Suprapubic skin (tissue), 4 donors: ENCODE results near the gene HECW1. TPM values are rescaled to one million over a fixed set of nuclear protein-coding genes. Genes with fewer than 3 reads are reported as not detected.
"Not testable (repeated sequence)": the region's sequence is repeated elsewhere in the genome, so short reads cannot be mapped to it uniquely, and the experiment has no call there.

Experiments used
- DNase-seq, 2 donors: peaks; one replicate each; pipeline ENCODE4 v3.0.0-alpha.2; 2019; ENCODE audit warnings: low spot score in 2 of 2
- H3K27ac ChIP-seq: fragments of 200-600 bp; sonication (generic); one replicate; pipeline ENCODE4 v1.5.1; 2019
- H3K27me3 ChIP-seq: fragments of 200-600 bp; sonication (generic); one replicate; pipeline ENCODE4 v1.5.1; 2019
- H3K36me3 ChIP-seq: fragments of 200-600 bp; sonication (generic); one replicate; pipeline ENCODE4 v1.5.1; 2019
- H3K4me1 ChIP-seq: fragments of 200-600 bp; sonication (generic); one replicate; pipeline ENCODE4 v1.5.1; 2019
- H3K4me3 ChIP-seq: fragments of 200-600 bp; sonication (generic); one replicate; pipeline ENCODE4 v1.5.1; 2019; ENCODE audit warnings: mild to moderate bottlenecking
- H3K9me3 ChIP-seq: fragments of 200-600 bp; sonication (generic); one replicate; pipeline ENCODE4 v1.5.1; 2019
- EP300 ChIP-seq: sonication (generic); formaldehyde crosslinking; IDR thresholded peaks from one replicate; pipeline ENCODE4 v1.6.1; 2017; ENCODE audit warnings: antibody characterized with exemption
- POLR2A ChIP-seq, 2 donors: fragments of 450-650 bp; IDR thresholded peaks; one replicate each; pipeline ENCODE4 v1.6.1; 2017; ENCODE audit warnings: antibody characterized with exemption in 2 of 2, mild to moderate bottlenecking in 2 of 2, moderate library complexity in 2 of 2
- POLR2AphosphoS5 ChIP-seq, 3 donors: sonication (generic); formaldehyde crosslinking; IDR thresholded peaks; one replicate each; pipeline ENCODE4 v1.6.1; 2017; ENCODE audit warnings: antibody characterized with exemption in 3 of 3
- WGBS: methylation state at CpG from one replicate; pipeline ENCODE4 v1.1.5; 2018; 5-methylcytosine and 5-hydroxymethylcytosine counted together
- total RNA-seq, 4 donors: library from RNA; depleted of rRNA; stranded (reverse); fragments of >200 nt; gene quantifications; one replicate each; pipeline ENCODE4 v1.1.0, GENCODE V29; 2016
- TF ChIP-seq, protein P1 (sequence below), 2 donors: fragments of 200-600 bp in 1 of 2; fragments of 450-650 bp in 1 of 2; sonication (generic) in 1 of 2; IDR thresholded peaks; one replicate each; pipeline ENCODE4 v1.5.1; 2016 to 2019; ENCODE audit warnings: antibody characterized with exemption in 2 of 2, mild to moderate bottlenecking in 1 of 2, moderate library complexity in 1 of 2

Gene HECW1
- total RNA-seq, 4 donors from 2014 or later = 0.17 to 0.73 (median 0.32) TPM; not detected in 1

DNA sequence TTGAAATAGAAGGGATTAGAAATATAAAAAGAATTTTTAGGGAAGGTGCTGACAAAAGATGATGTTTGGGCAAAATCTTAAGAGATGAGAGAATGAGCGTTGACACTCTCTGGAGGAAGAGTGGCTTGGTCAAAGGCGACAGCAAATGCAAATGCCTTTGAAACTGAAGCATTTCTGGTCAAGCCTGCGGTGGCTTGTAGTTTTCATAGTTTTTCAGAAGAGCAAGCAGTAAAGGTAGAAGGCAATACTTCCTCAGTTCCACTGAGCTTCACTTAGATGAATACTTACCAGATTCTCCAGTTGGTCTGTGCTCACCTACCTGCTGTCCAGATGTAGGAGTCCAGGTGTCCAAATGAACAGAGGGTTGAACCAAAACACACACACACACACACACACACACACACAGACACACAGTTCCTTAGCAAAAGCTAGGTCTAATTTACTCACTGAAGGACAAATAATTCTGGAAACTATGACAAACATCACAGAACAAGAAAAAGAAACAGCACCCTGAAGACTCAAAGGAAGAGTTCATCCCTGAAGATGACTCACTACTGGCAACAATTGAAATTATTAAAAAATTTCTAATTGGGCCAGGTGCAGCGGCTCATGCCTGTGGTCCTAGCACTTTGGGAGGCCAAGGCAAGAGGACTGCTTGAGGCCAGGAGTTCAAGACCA is 458.4 kb downstream of the HECW1 start:
- 75% methylated on average over 4 of the region's 4 CpGs for WGBS
- no peaks in the 10 kb centered on the region for H3K9me3 ChIP-seq
- no peak overlapping the region for H3K27ac ChIP-seq
- DNase-seq = no peak
- H3K27me3 ChIP-seq = no peaks in the 10 kb centered on the region
- H3K4me3 ChIP-seq = no peak overlapping the region
- peaks cover 6% of the 10 kb centered on the region for H3K4me1 ChIP-seq
- H3K36me3 ChIP-seq = no peaks in the 10 kb centered on the region
- TF ChIP-seq POLR2AphosphoS5 (IDR thresholded peaks at IDR 0.05) = no peak
- no peak for TF ChIP-seq POLR2A (IDR thresholded peaks at IDR 0.05)

DNA sequence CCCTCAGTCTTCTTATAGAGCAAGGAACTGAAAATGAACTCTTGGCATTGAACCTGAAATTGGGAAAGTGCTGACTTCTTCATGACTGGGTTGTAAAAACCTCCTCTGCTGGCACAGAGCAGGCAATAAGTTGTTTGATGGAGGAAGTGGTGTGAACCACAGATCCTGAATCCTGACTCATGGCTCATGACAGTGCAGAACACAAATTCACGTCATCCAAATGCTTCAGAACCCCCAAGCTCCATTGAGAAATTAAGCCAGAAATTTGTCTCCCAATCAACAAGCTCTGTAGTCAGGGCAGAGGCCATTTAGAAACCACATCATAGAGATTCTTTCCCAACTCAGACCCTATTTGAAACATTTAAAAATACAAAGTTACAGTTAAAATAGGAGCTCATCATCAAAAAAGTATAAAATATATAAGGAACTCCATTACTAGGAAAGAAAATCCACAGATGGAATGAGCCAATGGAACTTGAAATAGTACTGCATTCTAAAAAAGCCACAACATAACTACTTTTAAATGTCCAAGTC is 460.1 kb downstream of the HECW1 start:
- WGBS = 0% methylated on average over 1 of the region's 1 CpG
- TF ChIP-seq POLR2AphosphoS5 (IDR thresholded peaks at IDR 0.05) (no peak), POLR2A (IDR thresholded peaks at IDR 0.05) (no peak), EP300 (no peak)
- TF ChIP-seq, protein P1, sequence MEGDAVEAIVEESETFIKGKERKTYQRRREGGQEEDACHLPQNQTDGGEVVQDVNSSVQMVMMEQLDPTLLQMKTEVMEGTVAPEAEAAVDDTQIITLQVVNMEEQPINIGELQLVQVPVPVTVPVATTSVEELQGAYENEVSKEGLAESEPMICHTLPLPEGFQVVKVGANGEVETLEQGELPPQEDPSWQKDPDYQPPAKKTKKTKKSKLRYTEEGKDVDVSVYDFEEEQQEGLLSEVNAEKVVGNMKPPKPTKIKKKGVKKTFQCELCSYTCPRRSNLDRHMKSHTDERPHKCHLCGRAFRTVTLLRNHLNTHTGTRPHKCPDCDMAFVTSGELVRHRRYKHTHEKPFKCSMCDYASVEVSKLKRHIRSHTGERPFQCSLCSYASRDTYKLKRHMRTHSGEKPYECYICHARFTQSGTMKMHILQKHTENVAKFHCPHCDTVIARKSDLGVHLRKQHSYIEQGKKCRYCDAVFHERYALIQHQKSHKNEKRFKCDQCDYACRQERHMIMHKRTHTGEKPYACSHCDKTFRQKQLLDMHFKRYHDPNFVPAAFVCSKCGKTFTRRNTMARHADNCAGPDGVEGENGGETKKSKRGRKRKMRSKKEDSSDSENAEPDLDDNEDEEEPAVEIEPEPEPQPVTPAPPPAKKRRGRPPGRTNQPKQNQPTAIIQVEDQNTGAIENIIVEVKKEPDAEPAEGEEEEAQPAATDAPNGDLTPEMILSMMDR (IDR thresholded peaks at IDR 0.05) = no peak
- DNase-seq = no peak

DNA sequence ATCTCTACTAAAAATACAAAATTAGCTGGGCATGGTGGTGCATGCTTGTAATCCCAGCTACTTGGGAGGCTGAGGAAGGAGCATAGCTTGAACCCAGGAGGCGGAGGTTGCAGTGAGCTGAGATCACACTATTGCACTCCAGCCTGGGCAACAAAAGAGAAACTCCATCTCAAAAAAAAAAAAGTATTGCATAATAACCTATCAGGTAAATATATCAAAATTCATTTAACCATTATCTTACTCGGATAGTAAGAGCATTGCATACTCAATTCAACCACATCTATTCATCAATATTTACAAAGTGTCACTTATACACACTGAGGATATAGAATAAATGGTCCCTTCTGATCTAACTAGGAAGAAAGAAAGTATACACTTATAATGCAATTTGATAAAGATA is 461.4 kb downstream of the HECW1 start:
- not testable (repeated sequence) for H3K4me3 ChIP-seq, H3K27me3 ChIP-seq, H3K27ac ChIP-seq, H3K36me3 ChIP-seq, DNase-seq, H3K4me1 ChIP-seq, H3K9me3 ChIP-seq
- WGBS = 93% methylated on average over 2 of the region's 2 CpGs

More for the DNA sequence above, 460.1 kb downstream of the HECW1 start:
- no peak overlapping the region for H3K4me3 ChIP-seq
- no peaks in the 10 kb centered on the region for H3K9me3 ChIP-seq
- H3K27ac ChIP-seq = no peak overlapping the region
- H3K27me3 ChIP-seq = no peaks in the 10 kb centered on the region
- H3K36me3 ChIP-seq = no peaks in the 10 kb centered on the region
- peaks cover 6% of the 10 kb centered on the region for H3K4me1 ChIP-seq

DNA sequence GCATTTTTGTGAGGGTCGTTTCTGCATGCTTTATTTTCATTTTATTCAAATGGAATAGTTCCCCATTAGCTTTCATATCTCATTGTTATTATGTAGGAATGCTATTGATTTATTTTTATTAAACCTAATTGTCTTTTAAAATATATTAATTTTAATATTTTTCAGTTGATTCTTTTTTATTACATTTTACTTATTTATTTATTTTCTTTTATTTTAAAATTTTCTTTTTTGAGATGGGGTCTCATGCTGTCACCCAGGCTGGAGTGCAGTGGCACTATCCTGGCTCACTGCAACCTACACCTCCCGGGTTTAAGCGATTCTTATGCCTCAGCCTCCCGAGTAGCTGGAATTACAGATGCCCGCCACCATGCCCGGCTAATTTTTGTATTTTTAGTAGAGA is 463.1 kb downstream of the HECW1 start:
- H3K27me3 ChIP-seq = no peaks in the 10 kb centered on the region
- 90% methylated on average over 6 of the region's 6 CpGs for WGBS
- no peak overlapping the region for H3K27ac ChIP-seq
- H3K9me3 ChIP-seq = no peaks in the 10 kb centered on the region
- TF ChIP-seq, protein P1 (IDR thresholded peaks at IDR 0.05) = no peak
- no peak for TF ChIP-seq POLR2AphosphoS5 (IDR thresholded peaks at IDR 0.05)
- TF ChIP-seq POLR2A (IDR thresholded peaks at IDR 0.05) = no peak
- TF ChIP-seq EP300 = no peak
- H3K4me1 ChIP-seq = peaks cover 6% of the 10 kb centered on the region
- no peaks in the 10 kb centered on the region for H3K36me3 ChIP-seq
- H3K4me3 ChIP-seq = no peak overlapping the region
- no peak for DNase-seq

DNA sequence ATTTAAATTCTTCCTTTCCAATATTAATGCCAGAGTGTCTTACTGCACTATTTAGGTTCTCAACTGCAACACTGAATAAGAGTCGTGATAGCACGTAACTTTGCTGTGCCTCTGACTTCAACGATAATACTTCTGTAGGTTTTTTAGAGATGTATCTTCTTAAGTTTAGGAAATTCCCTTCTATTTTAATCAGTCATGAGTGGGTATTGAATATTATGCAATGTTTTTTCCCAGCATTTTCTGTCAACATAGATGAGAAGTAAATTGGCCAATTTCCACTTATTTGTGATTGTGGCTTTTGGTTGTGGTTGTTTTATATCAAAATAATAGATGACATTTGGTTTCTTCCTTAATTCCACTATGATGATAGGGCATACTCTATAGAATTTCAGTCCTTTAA is 463.8 kb downstream of the HECW1 start:
- TF ChIP-seq EP300 = no peak
- no peak for TF ChIP-seq POLR2AphosphoS5 (IDR thresholded peaks at IDR 0.05)
- TF ChIP-seq, protein P1 (IDR thresholded peaks at IDR 0.05) = no peak
- TF ChIP-seq POLR2A (IDR thresholded peaks at IDR 0.05) = no peak
- Histone ChIP-seq H3K9me3 (no peaks in the 10 kb centered on the region), H3K4me3 (no peak overlapping the region), H3K36me3 (no peaks in the 10 kb centered on the region), H3K27me3 (no peaks in the 10 kb centered on the region), H3K27ac (no peak overlapping the region), H3K4me1 (peaks cover 6% of the 10 kb centered on the region)
- DNase-seq = no peak
- WGBS = 92% methylated on average over 3 of the region's 3 CpGs

DNA sequence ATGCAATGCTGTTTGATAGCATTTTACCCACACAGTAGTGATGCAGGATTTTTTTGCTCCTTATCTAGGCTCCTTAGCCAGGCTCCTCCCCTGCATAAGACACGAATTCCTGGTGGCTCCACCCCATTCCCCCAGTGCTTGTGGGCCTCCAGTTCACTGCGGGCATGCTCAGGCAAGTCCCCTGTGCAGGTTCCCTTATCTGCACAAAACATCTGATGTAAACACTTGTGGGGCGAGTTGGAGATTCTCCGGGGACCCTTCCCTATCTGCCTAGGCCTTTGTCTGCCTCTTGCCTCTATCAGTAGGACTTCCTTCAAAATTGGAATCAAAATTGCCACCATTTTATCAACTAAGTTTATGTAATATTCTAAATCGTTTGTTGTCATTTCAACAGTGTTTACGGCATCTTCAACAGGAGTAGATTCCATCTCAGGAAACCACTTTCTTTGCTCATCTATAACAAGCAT is 465.1 kb downstream of the HECW1 start:
- no peak overlapping the region for H3K27ac ChIP-seq
- TF ChIP-seq EP300 (no peak), POLR2A (IDR thresholded peaks at IDR 0.05) (no peak), POLR2AphosphoS5 (IDR thresholded peaks at IDR 0.05) (no peak)
- TF ChIP-seq, protein P1 (IDR thresholded peaks at IDR 0.05) = no peak
- WGBS = 56% methylated on average over 6 of the region's 6 CpGs

More for the DNA sequence above, 465.1 kb downstream of the HECW1 start:
- H3K27me3 ChIP-seq = peaks cover 3% of the 10 kb centered on the region
- no peak for DNase-seq
- no peaks in the 10 kb centered on the region for H3K36me3 ChIP-seq
- H3K4me1 ChIP-seq = peaks cover 4% of the 10 kb centered on the region
- no peaks in the 10 kb centered on the region for H3K9me3 ChIP-seq
- no peak overlapping the region for H3K4me3 ChIP-seq
